HG02610 (cell line): Measurements from ENCODE around the gene CD99L2.
"Not testable (repeated sequence)": the region's sequence is repeated elsewhere in the genome, so short reads cannot be mapped to it uniquely, and the experiment has no call there.

Experiments used
- ATAC-seq: cut with Tn5 transposase; IDR thresholded peaks from one replicate; pipeline ENCODE4 v1.9.1; 2021; ENCODE audit warnings: mild to moderate bottlenecking, moderate library complexity; ENCODE audit not compliant: unreplicated experiment

CD99L2 gene

GRCh38 chrX:150857453-150857852 lies 41.0 kb downstream of the CD99L2 start:
- no peak for ATAC-seq

- no peak for ATAC-seq
Measured at GRCh38 chrX:150856785-150857184, 41.7 kb downstream of the CD99L2 start.

- no peak for ATAC-seq
Measured at GRCh38 chrX:150856101-150856500, 42.4 kb downstream of the CD99L2 start.

GRCh38 chrX:150854856-150855255 lies 43.6 kb downstream of the CD99L2 start:
- no peak for ATAC-seq

- ATAC-seq, result no peak
Measured at GRCh38 chrX:150849996-150850720, 48.3 kb downstream of the CD99L2 start.

GRCh38 chrX:150849486-150849885 lies 49.0 kb downstream of the CD99L2 start:
- peak; percentile 88 for ATAC-seq

- no peak for ATAC-seq
Measured at GRCh38 chrX:150848914-150849365, 49.5 kb downstream of the CD99L2 start.

- no peak for ATAC-seq
Measured at GRCh38 chrX:150847088-150847487, 51.4 kb downstream of the CD99L2 start.

GRCh38 chrX:150846130-150846529 lies 52.3 kb downstream of the CD99L2 start:
- ATAC-seq, result no peak

- no peak for ATAC-seq
Measured at GRCh38 chrX:150845091-150845490, 53.4 kb downstream of the CD99L2 start.

GRCh38 chrX:150844016-150844415 lies 54.5 kb downstream of the CD99L2 start:
- ATAC-seq, result no peak

- no peak for ATAC-seq
Measured at GRCh38 chrX:150842198-150842685, 56.2 kb downstream of the CD99L2 start.

GRCh38 chrX:150841456-150842197 lies 56.8 kb downstream of the CD99L2 start:
- no peak for ATAC-seq

- no peak for ATAC-seq
Measured at GRCh38 chrX:150837845-150838244, 60.6 kb downstream of the CD99L2 start.

GRCh38 chrX:150834695-150835094 lies 63.8 kb downstream of the CD99L2 start:
- no peak for ATAC-seq

- no peak for ATAC-seq
Measured at GRCh38 chrX:150833454-150834056, 64.9 kb downstream of the CD99L2 start.

GRCh38 chrX:150831863-150832262 lies 66.6 kb downstream of the CD99L2 start:
- no peak for ATAC-seq

GRCh38 chrX:150828785-150829184 lies 69.7 kb downstream of the CD99L2 start:
- ATAC-seq, result no peak

- ATAC-seq, result not testable (repeated sequence)
Measured at GRCh38 chrX:150824352-150824751, 74.1 kb downstream of the CD99L2 start.

GRCh38 chrX:150823826-150824225 lies 74.6 kb downstream of the CD99L2 start:
- ATAC-seq, result not testable (repeated sequence)

GRCh38 chrX:150821971-150822370 lies 76.5 kb downstream of the CD99L2 start:
- no peak for ATAC-seq

- no peak for ATAC-seq
Measured at GRCh38 chrX:150813922-150814321, 84.5 kb downstream of the CD99L2 start.
